Posterior vena cava (tissue), 2 donors: ENCODE data around the gene NDUFAF2. TPM values are rescaled to one million over a fixed set of nuclear protein-coding genes. Genes with fewer than 3 reads are reported as not detected.
"Not testable (repeated sequence)": the region's sequence is repeated elsewhere in the genome, so short reads cannot be mapped to it uniquely, and the experiment has no call there.

Source experiments
- DNase-seq: peaks from one replicate; pipeline ENCODE4 v3.0.0-alpha.2; 2020; ENCODE audit warnings: low spot score
- intact Hi-C, 2 donors: fragments of 100-400 bp; cut with DNase I; formaldehyde crosslinking; loops; one replicate each; pipeline versions ENCODE4 v1.14.1 to v1.14.2; 2022 to 2023
- total RNA-seq, 2 donors: library from RNA; stranded (reverse); fragmentation: NEBNext Ultra II Directional; extraction: Animal tissue kit (Norgen Biotek cat#: 25700); gene quantifications; one replicate each; pipeline ENCODE4 v1.2.1, GENCODE V29; 2021
- donor health status: DM: yes; HTN: yes; CAD: no.
- donor health status: DM: yes; HTN: yes; CAD: no.

Gene NDUFAF2
- total RNA-seq, 2 donors from 2014 or later = 28.3 to 45.0 TPM

DNA sequence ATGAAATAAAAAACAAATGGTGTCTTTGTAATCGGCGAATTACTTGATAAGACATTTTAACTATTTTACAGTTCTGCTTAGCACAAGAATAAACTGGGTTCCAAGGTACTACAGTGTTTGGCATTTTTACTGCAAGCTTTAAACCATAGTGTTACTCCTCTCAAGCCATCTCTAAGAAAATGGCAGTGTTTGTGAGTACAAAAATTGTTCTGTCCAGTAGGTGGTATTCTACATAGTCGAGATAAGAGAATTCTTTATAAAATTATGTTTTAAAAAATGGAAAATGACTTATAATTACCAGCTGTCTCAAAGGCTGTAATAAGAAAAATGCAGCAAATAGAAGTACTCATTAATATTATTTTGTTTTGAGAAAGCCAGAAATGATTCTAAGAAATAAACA lies 214.1 kb downstream of the NDUFAF2 start:
- intact Hi-C loops = no loop called here
- no peak for DNase-seq

DNA sequence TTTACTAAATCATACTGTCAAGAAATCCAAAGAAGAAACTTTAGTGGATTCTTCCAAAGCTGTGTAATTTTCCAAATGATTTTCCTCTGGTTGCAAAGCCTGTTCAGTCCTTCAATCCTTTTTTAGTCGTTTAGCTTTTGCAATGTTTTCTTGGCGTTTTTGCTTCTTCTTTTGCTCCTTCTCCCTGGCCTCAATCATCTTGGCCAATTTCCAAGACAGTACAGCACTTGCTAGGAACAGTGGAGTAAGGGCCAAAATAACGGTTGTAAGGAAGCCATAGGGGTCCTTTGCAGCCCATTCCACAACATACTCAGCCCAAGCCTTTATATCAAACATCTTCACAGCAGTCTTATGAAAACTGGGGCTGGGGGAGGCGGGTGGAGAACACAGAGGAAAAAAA lies 214.8 kb downstream of the NDUFAF2 start:
- intact Hi-C loops = loop anchor here (10.0 kb wide), 2 partner anchors 145 to 165 kb away; no protein-coding TSS in a partner anchor
- DNase-seq = no peak

DNA sequence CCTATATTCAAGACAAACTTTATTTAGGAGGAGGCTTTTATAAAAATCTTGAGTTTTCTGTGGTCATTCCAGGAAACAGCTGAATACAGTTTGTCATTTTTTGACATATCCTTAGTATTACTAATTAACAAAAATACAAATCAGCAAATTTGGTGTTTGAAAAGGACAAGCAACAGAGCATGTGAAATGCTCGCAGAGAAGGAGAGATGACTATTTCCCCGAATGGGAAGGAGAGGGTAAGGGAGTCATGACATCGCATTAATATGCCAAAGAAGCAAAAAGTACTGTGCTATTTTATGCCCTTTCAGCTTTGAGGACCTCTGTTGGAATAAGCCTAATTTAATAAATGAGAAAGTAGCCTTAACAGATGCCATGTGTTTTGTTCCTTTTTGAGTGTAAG lies 215.5 kb downstream of the NDUFAF2 start:
- DNase-seq = no peak

DNA sequence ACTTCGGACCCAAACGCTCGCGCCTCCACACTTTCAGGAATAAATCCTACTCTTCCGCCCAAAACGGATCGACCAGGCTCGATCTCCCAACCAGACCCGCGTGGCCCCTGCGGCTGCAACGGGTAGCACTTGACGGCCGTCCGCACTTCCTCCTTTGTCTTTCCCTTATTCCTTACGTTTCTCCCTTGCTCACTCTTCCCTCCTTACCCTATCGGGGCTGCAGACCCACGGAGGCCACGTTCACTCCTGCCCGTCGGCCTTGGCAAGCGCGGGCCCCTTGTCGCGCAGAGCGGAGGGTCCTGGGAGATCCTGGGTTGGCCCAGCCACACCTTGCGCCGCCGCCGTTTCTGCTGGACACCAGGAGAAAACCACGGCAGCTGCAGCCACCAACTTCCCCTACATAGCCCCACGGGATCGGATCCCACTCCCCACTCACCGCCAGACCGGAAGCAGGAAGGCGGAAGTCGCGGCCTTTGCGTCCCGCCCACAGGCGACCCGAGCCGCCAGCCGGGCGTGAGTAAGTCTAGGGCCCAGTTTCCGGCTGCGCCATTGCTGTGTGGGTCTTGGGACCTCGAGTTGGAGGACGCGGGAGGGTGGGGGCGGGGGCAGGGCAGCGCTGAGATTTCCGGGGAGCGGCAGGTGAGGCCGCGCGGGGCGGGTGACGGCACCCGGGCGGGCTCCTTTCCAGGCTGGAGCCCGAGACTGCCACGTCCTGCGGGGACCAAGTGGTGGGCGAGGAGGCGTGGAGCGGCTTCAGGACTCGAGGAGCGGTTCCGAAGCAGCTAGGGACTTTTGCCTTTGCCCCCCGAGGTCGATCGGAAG lies 217.2 kb downstream of the NDUFAF2 start, which contains the start of gene SMIM15:
SMIM15 (minus strand) TSS at position 459 of the 822 bp plus-strand sequence. CDS start 2,297 bp downstream, outside the sequence.
- intact Hi-C loops = loop anchor here (10.0 kb wide), 2 partner anchors 143 to 163 kb away; no protein-coding TSS in a partner anchor
- DNase-seq = peak; percentile 96

More for the DNA sequence above, 215.5 kb downstream of the NDUFAF2 start:
- intact Hi-C loops = loop anchor here (10.0 kb wide), 2 partner anchors 144 to 164 kb away; no protein-coding TSS in a partner anchor

DNA sequence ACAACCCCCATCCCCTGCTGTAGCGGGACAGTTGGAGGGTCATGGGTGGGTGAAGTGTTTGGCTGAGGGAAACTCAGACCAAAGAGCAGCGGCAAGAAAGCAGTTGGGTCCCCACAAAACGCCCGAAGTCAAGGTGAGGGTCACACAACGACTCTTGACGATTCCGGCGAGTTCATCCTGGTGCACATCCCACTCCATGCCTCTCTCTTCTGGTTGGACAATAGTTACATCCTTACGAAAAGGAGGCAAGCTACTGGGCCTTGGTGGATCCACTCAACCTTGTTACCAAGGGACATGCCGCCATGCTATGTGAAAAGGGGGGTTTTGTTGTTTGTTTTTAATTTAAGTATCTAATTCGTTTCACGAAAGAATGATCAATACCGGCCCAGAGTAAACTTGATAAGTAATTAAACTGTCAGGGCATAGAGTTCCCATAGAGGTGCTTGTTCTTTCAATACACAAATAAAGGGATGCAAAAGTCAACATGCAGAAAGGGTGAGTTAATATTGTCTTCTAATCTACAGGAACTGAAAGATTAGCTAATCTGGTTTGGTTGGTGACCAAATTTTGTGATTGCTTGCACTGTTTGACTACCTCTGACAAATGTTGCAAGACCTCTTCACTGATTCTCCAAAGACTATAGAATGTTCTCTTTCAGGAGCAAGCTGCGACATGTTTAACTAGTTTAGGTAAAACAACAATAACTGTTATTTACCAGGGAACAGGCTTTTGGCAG lies 218.0 kb downstream of the NDUFAF2 start:
- DNase-seq = no peak
- intact Hi-C loops = loop anchor here (10.0 kb wide), 2 partner anchors 142 to 162 kb away; no protein-coding TSS in a partner anchor

DNA sequence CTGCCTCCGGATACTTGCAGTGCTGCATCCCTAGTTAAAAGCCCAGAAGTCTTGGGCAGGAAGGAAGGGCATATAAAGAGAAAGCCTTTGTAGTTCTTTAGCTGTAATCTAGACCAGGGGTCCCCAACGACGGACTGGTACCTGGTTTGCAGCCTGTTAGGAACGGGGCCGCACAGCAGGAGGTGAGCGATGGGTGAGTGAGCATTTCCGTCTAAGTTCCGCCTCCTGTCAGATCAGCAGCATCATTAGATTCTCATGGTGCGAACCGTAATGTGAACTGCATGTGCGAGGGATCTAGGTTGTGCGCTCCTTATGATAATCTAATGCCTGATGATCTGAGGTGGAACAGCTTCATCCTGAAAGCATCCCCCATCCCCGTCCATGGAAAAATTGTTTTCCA lies 218.9 kb downstream of the NDUFAF2 start:
- DNase-seq = no peak
- intact Hi-C loops = loop anchor here (10.0 kb wide), 2 partner anchors 141 to 161 kb away; no protein-coding TSS in a partner anchor

DNA sequence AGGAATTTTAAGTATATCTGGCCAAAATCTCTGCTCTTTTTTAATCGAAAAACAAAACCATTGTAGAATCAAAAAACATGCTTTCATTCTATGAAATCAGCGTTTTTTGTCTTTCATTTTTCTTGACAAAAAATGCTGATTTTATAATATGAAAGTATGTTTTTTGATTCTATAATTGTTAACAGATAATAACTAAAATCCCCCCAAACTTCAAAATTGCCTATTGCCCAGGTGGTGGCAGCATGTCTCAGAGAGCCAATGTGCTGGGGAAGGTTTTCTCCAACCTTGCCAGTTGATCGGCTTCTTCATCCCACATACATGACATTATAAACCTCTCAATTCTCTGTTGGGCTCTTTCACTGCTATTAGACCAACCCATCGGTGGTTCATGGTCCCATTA lies 222.4 kb downstream of the NDUFAF2 start:
- intact Hi-C loops = loop anchor here (10.0 kb wide), 2 partner anchors 137 to 157 kb away; no protein-coding TSS in a partner anchor
- no peak for DNase-seq

DNA sequence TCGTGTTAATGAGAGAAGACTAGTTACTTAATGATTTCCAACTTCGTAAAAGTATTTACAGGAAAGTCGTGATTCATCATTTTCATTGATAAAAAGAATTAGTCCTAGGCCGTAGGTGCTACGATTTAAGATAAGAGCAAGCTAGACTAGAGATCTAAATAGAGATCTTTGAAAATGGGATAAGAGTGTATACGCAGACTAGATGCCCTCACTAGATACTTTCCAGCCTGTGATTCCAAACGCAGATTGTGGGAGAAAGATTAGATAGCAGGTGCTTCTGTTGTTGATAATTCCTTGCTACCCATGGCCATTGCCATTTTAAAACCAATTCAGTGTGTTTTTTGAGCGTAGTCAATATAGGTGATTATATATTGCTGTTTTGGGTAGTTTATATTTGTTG lies 223.9 kb downstream of the NDUFAF2 start:
- intact Hi-C loops = loop anchor here (10.0 kb wide), 2 partner anchors 136 to 156 kb away; no protein-coding TSS in a partner anchor
- no peak for DNase-seq

DNA sequence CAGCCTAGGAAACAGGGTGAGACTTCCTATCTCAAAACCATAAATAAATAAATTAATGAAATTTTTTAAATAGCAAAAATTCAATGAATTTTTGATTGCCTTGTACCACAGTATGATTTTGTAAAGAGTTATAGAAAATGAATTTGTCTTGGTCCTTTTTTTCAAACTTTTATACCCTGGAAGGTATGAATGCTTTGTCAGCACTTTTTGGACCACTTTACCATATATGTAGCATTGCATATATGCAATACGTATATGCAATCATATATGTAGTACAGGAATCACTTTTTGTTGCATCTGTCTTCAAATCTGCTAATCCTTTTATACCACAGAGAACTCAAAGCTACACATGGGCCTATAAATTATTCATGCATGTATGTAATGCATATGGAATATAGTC lies 226.5 kb downstream of the NDUFAF2 start:
- no peak for DNase-seq
- intact Hi-C loops = no loop called here

DNA sequence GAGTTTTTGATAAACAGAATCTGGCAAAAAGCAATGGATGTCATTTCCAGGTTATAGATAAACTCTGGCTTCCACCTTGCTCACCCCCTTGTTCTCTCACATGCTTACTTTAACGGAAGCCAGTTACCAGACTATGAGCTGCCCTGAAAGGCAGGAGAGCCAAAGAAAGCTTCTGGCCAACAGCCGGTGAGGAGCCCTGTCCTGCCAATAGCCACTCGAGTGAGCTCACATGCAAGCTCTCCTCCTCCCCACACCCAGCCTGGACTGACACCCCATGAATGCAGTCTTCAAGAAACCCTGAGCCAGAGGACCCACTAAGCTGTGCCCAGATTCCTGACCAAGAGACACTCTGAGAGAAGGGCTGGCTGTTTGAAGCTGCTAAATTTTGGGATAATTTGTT lies 231.6 kb downstream of the NDUFAF2 start:
- intact Hi-C loops = no loop called here

DNA sequence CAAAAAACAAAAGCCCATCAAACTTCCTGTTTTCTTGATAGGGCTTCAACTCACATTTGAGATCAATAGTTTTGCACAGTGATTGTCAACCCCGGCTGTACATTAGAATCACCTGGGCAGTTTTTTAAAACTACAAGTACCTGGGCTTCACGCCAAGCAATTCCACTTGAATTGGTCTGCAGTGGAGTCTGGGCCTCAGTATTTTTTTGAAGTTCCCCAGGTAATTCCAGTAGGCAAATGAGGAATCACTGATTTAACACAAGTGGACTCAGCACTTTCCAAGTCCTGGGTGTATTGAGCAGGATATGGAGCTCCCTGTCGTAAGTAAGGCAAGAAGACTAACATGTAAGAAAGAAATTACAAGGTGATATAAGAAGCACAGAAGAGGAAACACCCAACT lies 232.1 kb downstream of the NDUFAF2 start:
- intact Hi-C loops = no loop called here
- DNase-seq = no peak

More for the DNA sequence above, 231.6 kb downstream of the NDUFAF2 start:
- no peak for DNase-seq

DNA sequence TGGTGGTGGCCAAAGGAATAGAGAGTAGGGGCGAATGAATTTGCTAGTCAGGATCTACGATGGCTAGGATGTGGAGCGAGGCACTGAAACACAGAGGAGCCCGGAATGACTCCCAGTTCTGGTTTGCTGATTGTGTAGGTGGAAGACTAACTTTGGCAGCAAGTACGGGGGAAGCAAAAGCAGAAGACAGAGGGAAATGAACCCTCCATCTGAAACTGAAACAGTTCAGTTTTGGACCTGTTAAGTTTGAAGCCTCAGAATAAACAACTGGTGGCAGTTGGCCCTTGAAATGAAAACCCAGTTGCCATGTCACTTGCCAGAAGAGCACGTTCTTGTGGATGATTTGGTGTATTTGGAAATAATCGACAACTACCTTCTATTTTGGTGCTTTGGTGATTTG lies 232.7 kb downstream of the NDUFAF2 start:
- intact Hi-C loops = no loop called here
- no peak for DNase-seq

DNA sequence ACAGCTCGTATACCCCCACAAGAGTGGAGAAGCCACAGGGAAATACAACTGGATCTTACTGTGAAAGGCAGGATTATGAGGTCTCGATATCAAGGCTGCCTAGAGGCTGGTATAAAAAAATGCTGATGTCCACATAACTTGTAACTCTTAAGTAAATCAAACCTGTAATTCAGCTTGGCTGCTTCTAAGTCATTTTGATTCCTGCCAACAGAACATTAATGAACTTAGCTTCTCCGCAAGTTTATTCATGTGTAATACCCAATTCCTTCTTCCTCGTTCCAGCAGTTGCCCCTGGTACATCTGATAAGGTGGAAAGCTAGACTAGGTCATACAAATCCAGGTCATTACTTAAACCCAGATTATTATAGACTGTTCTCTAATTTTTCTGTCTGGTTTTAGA lies 233.7 kb downstream of the NDUFAF2 start:
- intact Hi-C loops = no loop called here

DNA sequence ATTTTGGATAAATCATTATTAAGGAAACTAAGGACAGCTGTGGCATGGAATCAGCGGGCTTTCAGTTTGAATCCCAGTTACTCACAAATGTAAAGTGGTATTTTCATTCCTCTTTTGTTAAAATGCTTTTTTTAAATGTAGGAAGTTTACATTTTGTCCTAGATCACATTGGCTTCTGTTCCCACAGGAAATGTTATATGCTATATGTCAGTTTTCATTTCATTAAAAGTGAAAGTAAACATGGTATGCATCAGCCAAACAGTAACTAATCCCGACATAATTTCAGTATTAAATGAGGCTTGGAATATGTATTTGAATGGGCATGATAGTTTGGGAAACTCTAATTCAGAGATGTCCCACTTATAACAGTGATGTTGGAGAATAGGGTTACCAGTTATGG lies 235.9 kb downstream of the NDUFAF2 start:
- DNase-seq = no peak
- intact Hi-C loops = no loop called here

More for the DNA sequence above, 233.7 kb downstream of the NDUFAF2 start:
- DNase-seq = no peak

DNA sequence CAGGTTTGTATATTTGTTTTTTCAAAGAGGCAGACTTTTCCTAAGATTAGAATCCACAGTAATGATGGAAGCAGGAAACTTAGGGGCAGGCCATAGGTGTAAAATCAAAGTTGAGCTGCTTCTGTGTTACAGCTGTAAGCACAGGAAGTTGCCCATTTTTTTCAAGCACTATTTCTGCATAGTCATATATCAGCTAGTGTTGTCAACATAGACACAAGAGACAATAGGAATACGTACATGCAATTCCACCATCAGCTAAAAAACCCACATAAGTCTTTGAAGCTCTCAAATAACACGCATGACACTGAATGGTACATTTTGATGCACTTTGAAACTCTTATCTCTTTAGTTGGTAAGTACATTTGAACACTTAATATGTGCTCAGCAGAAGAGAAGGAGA lies 237.4 kb downstream of the NDUFAF2 start:
- intact Hi-C loops = no loop called here
- no peak for DNase-seq

DNA sequence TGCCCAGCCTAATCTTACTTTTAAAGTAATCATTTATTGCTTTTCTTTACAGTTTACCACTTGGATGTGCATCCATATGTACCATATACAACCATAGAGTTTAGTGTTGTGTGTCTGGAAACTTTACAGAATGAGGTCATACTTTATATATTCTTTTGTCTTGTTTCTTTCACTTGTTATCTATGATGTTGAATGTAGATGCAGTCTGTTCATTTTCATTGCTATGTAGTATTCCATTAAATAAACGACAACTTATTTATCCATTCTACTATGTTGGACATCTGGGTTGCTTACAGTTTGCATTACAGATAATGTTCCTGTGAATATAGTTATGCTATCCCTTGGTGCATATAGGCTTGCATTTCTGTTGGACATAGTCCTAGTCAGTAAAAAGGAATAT lies 238.5 kb downstream of the NDUFAF2 start:
- DNase-seq = no peak
- intact Hi-C loops = no loop called here

DNA sequence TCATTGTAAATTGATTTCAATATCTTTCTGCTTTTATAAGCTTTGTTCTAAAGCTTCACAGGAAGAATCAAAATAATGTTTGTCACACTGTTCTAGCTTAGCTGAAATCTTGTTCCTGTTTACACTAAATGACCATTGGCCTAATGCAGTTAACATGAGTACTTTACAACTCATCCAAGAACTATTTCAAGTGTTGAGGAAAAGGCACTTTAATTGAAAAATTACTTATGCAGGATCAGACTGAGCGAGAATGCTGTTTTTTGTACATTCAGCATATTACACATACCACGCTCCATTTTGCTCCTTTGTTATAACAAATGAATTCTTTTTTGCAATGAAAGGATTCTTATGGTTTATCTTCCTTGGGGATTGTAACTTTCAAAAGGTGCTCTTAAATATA lies 239.7 kb downstream of the NDUFAF2 start:
- intact Hi-C loops = no loop called here

DNA sequence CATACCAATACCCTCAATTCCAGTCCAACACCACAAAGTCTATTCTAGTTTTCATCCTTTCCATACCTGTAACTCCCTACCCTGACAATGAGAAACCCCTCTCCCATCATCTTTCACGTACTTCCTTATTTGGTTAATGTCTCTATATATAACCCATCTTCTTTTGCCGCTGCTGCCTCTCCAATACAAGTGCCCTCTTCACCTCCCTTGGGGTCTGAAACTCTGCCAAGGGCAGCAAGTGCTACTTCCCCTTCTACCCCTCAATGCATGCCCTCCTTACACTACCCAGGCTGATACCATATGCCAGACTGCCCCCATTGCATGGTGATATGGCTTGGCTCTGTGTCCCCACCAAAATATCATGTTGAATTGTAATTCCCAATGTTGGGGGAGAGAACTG lies 241.6 kb downstream of the NDUFAF2 start:
- DNase-seq = no peak
- intact Hi-C loops = no loop called here

More for the DNA sequence above, 239.7 kb downstream of the NDUFAF2 start:
- no peak for DNase-seq

DNA sequence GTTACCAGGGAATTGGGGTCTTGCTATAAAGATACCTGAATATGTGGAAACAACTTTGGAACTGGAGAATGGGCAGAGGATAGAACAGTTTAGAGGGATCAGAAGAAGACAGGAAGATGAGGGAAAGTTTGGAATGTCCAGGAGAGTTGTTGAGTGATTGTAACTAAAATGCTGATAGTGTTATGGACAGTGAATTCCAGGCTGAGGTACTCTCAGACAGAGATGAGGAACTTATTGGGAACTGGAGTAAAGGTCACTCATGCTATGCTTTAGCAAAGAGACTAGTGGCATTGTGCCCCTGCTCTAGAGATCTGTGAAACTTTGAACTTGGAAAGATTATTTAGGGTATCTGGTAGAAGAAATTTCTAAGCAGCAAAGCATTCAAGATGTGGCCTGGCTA lies 242.3 kb downstream of the NDUFAF2 start:
- DNase-seq, intact Hi-C loops: not testable (repeated sequence)

DNA sequence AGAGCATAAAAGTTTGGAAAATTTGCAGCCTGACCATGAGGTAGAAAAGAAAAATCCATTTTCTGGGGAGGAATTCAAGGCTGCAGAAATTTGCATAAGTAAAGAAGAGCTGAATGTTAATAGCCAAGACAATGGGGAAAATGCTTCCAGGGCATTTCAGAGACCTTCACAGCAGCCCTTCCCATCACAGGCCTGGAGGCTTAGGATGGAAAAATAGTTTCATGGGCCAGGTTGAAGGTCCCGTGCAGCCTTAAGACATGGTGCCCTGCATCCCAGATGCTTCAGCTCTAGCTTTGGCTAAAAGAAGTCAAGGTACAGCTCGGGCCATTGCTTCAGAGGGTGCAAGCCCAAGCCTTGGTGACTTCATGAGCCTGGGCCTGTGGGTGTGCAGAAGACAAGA lies 242.8 kb downstream of the NDUFAF2 start:
- intact Hi-C loops, DNase-seq: not testable (repeated sequence)
